Endodermal cell (in vitro differentiated cells): ENCODE results near the gene CEP95. TPM values are rescaled to one million over a fixed set of nuclear protein-coding genes. Genes with fewer than 3 reads are reported as not detected.

Source experiments
- DNase-seq: peaks from one replicate; pipeline ENCODE4 v3.0.0-alpha.2; 2017
- H3K27ac ChIP-seq: 2 replicates; pipeline ENCODE4 v1.5.1; 2013; ENCODE audit warnings: mild to moderate bottlenecking, low read depth, low read length, moderate library complexity
- H3K27me3 ChIP-seq: 2 replicates; pipeline ENCODE4 v1.6.1; 2013; ENCODE audit warnings: mild to moderate bottlenecking, low read length, moderate library complexity; ENCODE audit not compliant: insufficient read depth, control insufficient read depth, poor library complexity, severe bottlenecking
- H3K36me3 ChIP-seq: 2 replicates; pipeline ENCODE4 v1.7.0; 2013; ENCODE audit warnings: mild to moderate bottlenecking, low read length, moderate library complexity; ENCODE audit not compliant: control insufficient read depth, insufficient read depth
- H3K4me1 ChIP-seq: one replicate; pipeline ENCODE4 v1.7.0; 2013; ENCODE audit warnings: low read length; ENCODE audit not compliant: control insufficient read depth, insufficient read depth
- H3K4me3 ChIP-seq: 2 replicates; pipeline ENCODE4 v1.5.1; 2013; ENCODE audit warnings: mild to moderate bottlenecking, low read length, moderate library complexity
- H3K9ac ChIP-seq: 2 replicates; pipeline ENCODE4 v1.6.1; 2013; ENCODE audit warnings: mild to moderate bottlenecking, low read length, moderate library complexity; ENCODE audit not compliant: poor library complexity, severe bottlenecking; ENCODE audit errors: extremely low read depth
- H3K9me3 ChIP-seq: 2 replicates; pipeline ENCODE4 v1.6.1; 2013; ENCODE audit warnings: mild to moderate bottlenecking, low read length, moderate library complexity; ENCODE audit not compliant: control insufficient read depth
- H3K27ac Mint-ChIP-seq: 2 replicates; pipeline ENCODE4 v1.8.0; 2020; ENCODE audit warnings: mixed read lengths
- H3K27me3 Mint-ChIP-seq: 2 replicates; pipeline ENCODE4 v1.8.0; 2021; ENCODE audit warnings: mild to moderate bottlenecking, mixed read lengths; ENCODE audit not compliant: insufficient read depth
- H3K36me3 Mint-ChIP-seq: 2 replicates; pipeline ENCODE4 v1.8.0; 2020; ENCODE audit warnings: low read depth, mixed read lengths
- H3K4me1 Mint-ChIP-seq: 2 replicates; pipeline ENCODE4 v1.8.0; 2020; ENCODE audit warnings: mixed read lengths
- H3K4me3 Mint-ChIP-seq: 2 replicates; pipeline ENCODE4 v1.8.0; 2020; ENCODE audit warnings: mild to moderate bottlenecking, moderate library complexity, mixed read lengths
- H3K9me3 Mint-ChIP-seq: 2 replicates; pipeline ENCODE4 v1.8.0; 2020; ENCODE audit warnings: mild to moderate bottlenecking, mixed read lengths
- WGBS, 2 experiments: methylation state at CpG; one replicate each; pipeline versions ENCODE4 v1.1.5 to v1.1.7; 2013; ENCODE audit warnings: missing lambda C conversion rate in 2 of 2, mixed read lengths in 1 of 2; ENCODE audit not compliant: insufficient coverage in 1 of 2, insufficient read length in 1 of 2; 5-methylcytosine and 5-hydroxymethylcytosine counted together
- total RNA-seq, 2 donors: library from RNA; stranded (reverse); fragmentation: NEBNext Ultra II Directional in 1 of 2; extraction: Animal tissue kit (Norgen Biotek cat#: 25700) in 1 of 2; gene quantifications; 2 replicates in 1 of 2; 3 replicates in 1 of 2; pipeline ENCODE4 v1.2.1, GENCODE V29; 2021
- TF ChIP-seq, protein P1 (sequence below): fragments of 200-600 bp; sonication (generic); conservative IDR thresholded peaks from 2 replicates; pipeline ENCODE4 v1.5.0; 2021; ENCODE audit warnings: antibody characterized with exemption, mild to moderate bottlenecking

Gene CEP95
- total RNA-seq, 2 donors from 2014 or later, result 75.5 to 93.9 TPM

DNA sequence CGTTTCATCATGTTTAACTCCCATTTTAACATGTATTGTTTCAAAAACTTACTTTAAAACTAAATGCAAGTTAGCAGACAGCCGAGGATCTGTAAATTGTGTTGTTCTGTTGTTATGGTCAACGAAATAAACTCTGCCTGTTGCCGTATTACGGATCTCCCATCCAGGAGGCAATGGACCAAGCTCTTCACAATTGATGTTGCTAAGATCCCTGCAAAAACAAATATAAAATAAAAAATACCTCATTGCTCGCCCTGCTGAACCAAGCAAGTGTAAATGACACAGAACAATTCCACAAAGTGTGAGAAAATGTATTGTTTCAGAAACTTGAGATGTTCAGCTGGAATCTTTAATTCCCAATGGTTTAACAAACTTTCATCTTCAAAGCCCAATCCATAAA is 65.0 kb downstream of the CEP95 start:
- Histone ChIP-seq H3K9ac (no peak overlapping the region), H3K36me3 (peaks cover 44% of the 10 kb centered on the region), H3K27me3 (no peaks in the 10 kb centered on the region), H3K9me3 (no peaks in the 10 kb centered on the region), H3K4me3 (no peak overlapping the region), H3K4me1 (no peaks in the 10 kb centered on the region), H3K27ac (no peak overlapping the region)
- no peaks in the 10 kb centered on the region for H3K27me3 Mint-ChIP-seq
- TF ChIP-seq, protein P1, sequence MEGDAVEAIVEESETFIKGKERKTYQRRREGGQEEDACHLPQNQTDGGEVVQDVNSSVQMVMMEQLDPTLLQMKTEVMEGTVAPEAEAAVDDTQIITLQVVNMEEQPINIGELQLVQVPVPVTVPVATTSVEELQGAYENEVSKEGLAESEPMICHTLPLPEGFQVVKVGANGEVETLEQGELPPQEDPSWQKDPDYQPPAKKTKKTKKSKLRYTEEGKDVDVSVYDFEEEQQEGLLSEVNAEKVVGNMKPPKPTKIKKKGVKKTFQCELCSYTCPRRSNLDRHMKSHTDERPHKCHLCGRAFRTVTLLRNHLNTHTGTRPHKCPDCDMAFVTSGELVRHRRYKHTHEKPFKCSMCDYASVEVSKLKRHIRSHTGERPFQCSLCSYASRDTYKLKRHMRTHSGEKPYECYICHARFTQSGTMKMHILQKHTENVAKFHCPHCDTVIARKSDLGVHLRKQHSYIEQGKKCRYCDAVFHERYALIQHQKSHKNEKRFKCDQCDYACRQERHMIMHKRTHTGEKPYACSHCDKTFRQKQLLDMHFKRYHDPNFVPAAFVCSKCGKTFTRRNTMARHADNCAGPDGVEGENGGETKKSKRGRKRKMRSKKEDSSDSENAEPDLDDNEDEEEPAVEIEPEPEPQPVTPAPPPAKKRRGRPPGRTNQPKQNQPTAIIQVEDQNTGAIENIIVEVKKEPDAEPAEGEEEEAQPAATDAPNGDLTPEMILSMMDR, result no peak
- peaks cover 41% of the 10 kb centered on the region for H3K36me3 Mint-ChIP-seq
- no peak overlapping the region for H3K4me3 Mint-ChIP-seq
- no peak overlapping the region for H3K27ac Mint-ChIP-seq
- DNase-seq, result no peak
- no peaks in the 10 kb centered on the region for H3K4me1 Mint-ChIP-seq
- no peaks in the 10 kb centered on the region for H3K9me3 Mint-ChIP-seq
- WGBS, 2 experiments, result 94% methylated on average over 6 of the region's 6 CpGs; no CpG with 5 or more reads in 1 of the 2 experiments

DNA sequence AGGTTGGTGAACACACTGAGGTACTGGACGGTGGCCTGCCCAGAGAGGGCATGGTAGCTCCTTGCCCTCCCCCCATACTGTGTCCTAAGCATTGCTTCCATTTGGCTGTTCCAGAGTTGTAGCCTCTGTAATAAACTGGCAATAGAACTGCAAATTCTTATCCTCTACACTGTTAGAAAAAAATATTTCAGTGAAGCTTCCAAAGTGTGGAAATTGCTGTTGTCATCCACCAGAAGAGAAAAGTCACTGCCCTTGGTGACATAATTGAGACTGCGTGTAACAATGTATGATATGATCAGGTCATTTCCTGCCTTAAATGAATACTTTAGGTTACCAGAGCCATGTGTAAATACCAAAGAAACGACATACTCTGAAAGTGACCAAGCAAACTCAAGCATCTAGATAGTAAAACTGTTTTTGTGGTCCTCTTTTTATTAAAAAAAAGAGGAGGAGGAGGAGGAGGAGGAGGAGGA is 65.9 kb downstream of the CEP95 start:
- H3K4me1 ChIP-seq, result no peaks in the 10 kb centered on the region
- H3K4me3 ChIP-seq, result no peak overlapping the region
- Mint-ChIP-seq H3K36me3 (peaks cover 37% of the 10 kb centered on the region), H3K27me3 (no peaks in the 10 kb centered on the region), H3K9me3 (no peaks in the 10 kb centered on the region), H3K4me1 (no peaks in the 10 kb centered on the region), H3K27ac (no peak overlapping the region), H3K4me3 (no peak overlapping the region)
- H3K27me3 ChIP-seq, result no peaks in the 10 kb centered on the region
- 92 to 93% methylated on average over 2 to 3 of the region's 3 CpGs for WGBS, 2 experiments
- peaks cover 47% of the 10 kb centered on the region for H3K36me3 ChIP-seq
- no peaks in the 10 kb centered on the region for H3K9me3 ChIP-seq
- DNase-seq, result no peak
- TF ChIP-seq, protein P1, result no peak
- H3K9ac ChIP-seq, result no peak overlapping the region
- H3K27ac ChIP-seq, result no peak overlapping the region

DNA sequence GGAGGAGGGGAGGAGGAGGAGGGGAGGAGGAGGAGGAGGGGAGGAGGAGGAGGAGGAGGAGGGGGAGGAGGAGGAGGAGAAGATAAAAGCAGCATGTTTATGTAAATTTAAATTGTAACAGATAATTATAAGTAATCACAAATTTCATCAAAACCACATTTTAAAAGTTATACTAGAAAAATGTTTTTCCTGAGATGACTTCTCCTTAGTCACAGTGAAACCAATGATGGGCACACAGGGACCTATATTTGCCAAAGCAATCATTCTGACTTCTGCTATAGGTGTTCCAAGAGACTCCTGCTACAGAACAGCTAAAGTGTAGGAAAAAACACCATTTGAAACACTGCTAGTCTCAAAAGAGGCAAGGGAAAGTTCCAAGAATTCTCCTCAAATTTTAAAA is 66.4 kb downstream of the CEP95 start:
- TF ChIP-seq, protein P1, result no peak
- no peak overlapping the region for H3K4me3 Mint-ChIP-seq
- H3K36me3 ChIP-seq, result peaks cover 46% of the 10 kb centered on the region
- no peaks in the 10 kb centered on the region for H3K4me1 Mint-ChIP-seq
- no peaks in the 10 kb centered on the region for H3K27me3 ChIP-seq
- H3K9me3 ChIP-seq, result no peaks in the 10 kb centered on the region
- DNase-seq, result no peak
- peak overlapping the region; percentile 64 for H3K27ac Mint-ChIP-seq
- H3K27ac ChIP-seq, result no peak overlapping the region
- H3K27me3 Mint-ChIP-seq, result no peaks in the 10 kb centered on the region
- no peak overlapping the region for H3K9ac ChIP-seq
- H3K36me3 Mint-ChIP-seq, result peaks cover 39% of the 10 kb centered on the region
- H3K9me3 Mint-ChIP-seq, result no peaks in the 10 kb centered on the region
- no peak overlapping the region for H3K4me3 ChIP-seq
- H3K4me1 ChIP-seq, result no peaks in the 10 kb centered on the region
